Sigmoid colon (tissue), 4 donors: ENCODE results near the gene ABCC9.

ENCODE experiments used
- EP300 ChIP-seq, 4 donors: sonication (generic); formaldehyde crosslinking; IDR thresholded peaks; one replicate each; pipeline ENCODE4 v1.6.1; 2017; ENCODE audit warnings: antibody characterized with exemption in 4 of 4
- POLR2A ChIP-seq, 2 donors: fragments of 450-650 bp; IDR thresholded peaks; one replicate each; pipeline ENCODE4 v1.6.1; 2016; ENCODE audit warnings: antibody characterized with exemption in 2 of 2, mild to moderate bottlenecking in 2 of 2, moderate library complexity in 2 of 2
- TF ChIP-seq, protein P1 (sequence below), 4 experiments: fragments of 450-650 bp in 3 of 4; fragments of 200-600 bp in 1 of 4; IDR thresholded peaks; one replicate each; pipeline ENCODE4 v1.5.1; 2016 to 2019; ENCODE audit warnings: antibody characterized with exemption in 4 of 4, mild to moderate bottlenecking in 3 of 4, moderate library complexity in 2 of 4

DNA sequence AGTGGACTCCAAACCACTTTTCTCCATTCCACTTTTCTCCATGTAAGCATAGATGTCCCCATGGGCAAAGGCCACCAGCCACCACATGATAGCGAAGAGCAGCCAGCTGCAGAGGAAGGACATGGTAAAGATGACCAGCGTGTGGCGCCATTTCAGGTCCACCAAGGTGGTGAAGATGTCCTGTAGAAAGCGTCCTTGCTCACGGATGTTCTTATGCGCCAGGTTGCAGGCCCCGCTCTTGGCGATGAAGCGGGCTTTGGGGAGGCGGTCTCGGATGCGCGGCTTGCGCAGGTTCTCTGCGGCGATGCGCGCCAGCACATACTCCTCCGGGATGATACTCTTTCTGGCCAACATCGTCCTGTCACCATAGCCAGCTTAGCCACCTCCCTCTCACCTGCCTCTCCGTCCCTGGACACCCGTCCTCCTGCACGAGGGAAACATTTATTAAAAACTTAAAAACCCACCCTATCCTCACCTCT lies 167.9 kb downstream of the ABCC9 start:
- TF ChIP-seq, protein P1, sequence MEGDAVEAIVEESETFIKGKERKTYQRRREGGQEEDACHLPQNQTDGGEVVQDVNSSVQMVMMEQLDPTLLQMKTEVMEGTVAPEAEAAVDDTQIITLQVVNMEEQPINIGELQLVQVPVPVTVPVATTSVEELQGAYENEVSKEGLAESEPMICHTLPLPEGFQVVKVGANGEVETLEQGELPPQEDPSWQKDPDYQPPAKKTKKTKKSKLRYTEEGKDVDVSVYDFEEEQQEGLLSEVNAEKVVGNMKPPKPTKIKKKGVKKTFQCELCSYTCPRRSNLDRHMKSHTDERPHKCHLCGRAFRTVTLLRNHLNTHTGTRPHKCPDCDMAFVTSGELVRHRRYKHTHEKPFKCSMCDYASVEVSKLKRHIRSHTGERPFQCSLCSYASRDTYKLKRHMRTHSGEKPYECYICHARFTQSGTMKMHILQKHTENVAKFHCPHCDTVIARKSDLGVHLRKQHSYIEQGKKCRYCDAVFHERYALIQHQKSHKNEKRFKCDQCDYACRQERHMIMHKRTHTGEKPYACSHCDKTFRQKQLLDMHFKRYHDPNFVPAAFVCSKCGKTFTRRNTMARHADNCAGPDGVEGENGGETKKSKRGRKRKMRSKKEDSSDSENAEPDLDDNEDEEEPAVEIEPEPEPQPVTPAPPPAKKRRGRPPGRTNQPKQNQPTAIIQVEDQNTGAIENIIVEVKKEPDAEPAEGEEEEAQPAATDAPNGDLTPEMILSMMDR (IDR thresholded peaks at IDR 0.05), result peak in 1 of 4 experiments; percentile 24
- TF ChIP-seq POLR2A (IDR thresholded peaks at IDR 0.05), result no peak
- no peak for TF ChIP-seq EP300 (IDR thresholded peaks at IDR 0.05)
